Glomerular visceral epithelial cell (primary cell): ENCODE data around the gene MUL1.

Experiments used
- DNase-seq: peaks from one replicate; pipeline ENCODE4 v3.0.0-alpha.2; 2016; ENCODE audit errors: extremely low spot score

MUL1 gene

GRCh38 chr1:20485527-20486456, 22.2 kb downstream of the MUL1 start, which contains the start of gene CAMK2N1:
Gene CAMK2N1, minus strand, starts transcription at chr1:20486210. Its CDS starts 831 bp downstream, at chr1:20485379.
- peak; percentile 65 for DNase-seq

- no peak for DNase-seq
These were observed 23.2 kb downstream of the MUL1 start for GRCh38 chr1:20484519-20485462.

GRCh38 chr1:20483833-20484518, 24.0 kb downstream of the MUL1 start:
- no peak for DNase-seq

GRCh38 chr1:20483098-20483832, 24.7 kb downstream of the MUL1 start:
- no peak for DNase-seq

- no peak for DNase-seq
These were observed 26.1 kb downstream of the MUL1 start for GRCh38 chr1:20481643-20482498.

- DNase-seq = peak; percentile 51
These were observed 26.9 kb downstream of the MUL1 start for GRCh38 chr1:20480951-20481617.

GRCh38 chr1:20480243-20480944, 27.6 kb downstream of the MUL1 start:
- peak; percentile 87 for DNase-seq

GRCh38 chr1:20479840-20480239, 28.1 kb downstream of the MUL1 start:
- no peak for DNase-seq

- no peak for DNase-seq
These were observed 29.8 kb downstream of the MUL1 start for GRCh38 chr1:20478057-20478635.

- DNase-seq = no peak
These were observed 30.4 kb downstream of the MUL1 start for GRCh38 chr1:20477348-20478056.

- peak; percentile 59 for DNase-seq
These were observed 31.5 kb downstream of the MUL1 start for GRCh38 chr1:20476265-20477038.

- no peak for DNase-seq
These were observed 33.0 kb downstream of the MUL1 start for GRCh38 chr1:20474996-20475395.

GRCh38 chr1:20474333-20474975, 33.5 kb downstream of the MUL1 start:
- DNase-seq = no peak

- DNase-seq = no peak
These were observed 34.1 kb downstream of the MUL1 start for GRCh38 chr1:20473894-20474293.

- peak; percentile 50 for DNase-seq
These were observed 34.9 kb downstream of the MUL1 start for GRCh38 chr1:20472860-20473711.

GRCh38 chr1:20472121-20472520, 35.8 kb downstream of the MUL1 start:
- no peak for DNase-seq
